22Rv1 (cell line): Measurements from ENCODE around the gene AOPEP.

Experiments
- CTCF ChIP-seq: fragments of 450-650 bp; IDR thresholded peaks from 2 replicates; pipeline ENCODE4 v1.5.1; 2017; ENCODE audit warnings: mild to moderate bottlenecking
- ZFX ChIP-seq: fragments of 450-650 bp; IDR thresholded peaks from 2 replicates; pipeline ENCODE4 v1.6.1; 2017; ENCODE audit warnings: antibody characterized with exemption, borderline replicate concordance

GRCh38 chr9:94783928-94784327 lies 57.4 kb downstream of the AOPEP start:
- no peak for TF ChIP-seq CTCF
- TF ChIP-seq ZFX, result no peak
